HepG2 (cell line): Measurements from ENCODE around the gene GLB1L3. TPM values are rescaled to one million over a fixed set of nuclear protein-coding genes. Genes with fewer than 3 reads are reported as not detected.

ENCODE experiments used
- ATAC-seq: fragments of 200-7000 bp; cut with Tn5 transposase; 3 replicates; pipeline ENCODE4 v1.9.1; 2020; ENCODE audit warnings: mild to moderate bottlenecking, moderate library complexity
- BruUV-seq: library from RNA; stranded (reverse); fragments of 400-500 nt; replicated peaks from 2 replicates; lab custom pipeline; 2021; lab: Mats Ljungman, UMichigan
- CTCF ChIA-PET: fragments of 300-600 bp; formaldehyde crosslinking; extraction: SDS; loops from one replicate; lab custom pipeline; 2021; ENCODE audit warnings: low total read pairs, inconsistent platforms, low intra/inter-chr PET ratio; lab: Yijun Ruan, JAX
- POLR2A ChIA-PET: fragments of 350-600 bp; sonication (Branson Sonifier 250); formaldehyde crosslinking; loops from one replicate; lab custom pipeline; 2020; ENCODE audit warnings: antibody characterized with exemption, inconsistent platforms; lab: Yijun Ruan, JAX
- DNase-seq: peaks from one replicate; pipeline ENCODE4 v3.0.0-alpha.2; 2015; ENCODE audit warnings: low spot score
- FAIRE-seq: peaks from 3 replicates; lab custom pipeline; 2011; peaks lifted over from hg19 to GRCh38; lab: Jason Lieb, UNC
- H2AFZ ChIP-seq: one replicate; pipeline ENCODE4 v1.6.1; 2011; ENCODE audit warnings: low read length, inconsistent platforms
- H3K27ac ChIP-seq: fragments of 300-600 bp; 3 replicates; pipeline ENCODE4 v1.8.0; 2011; ENCODE audit warnings: mixed run types, mild to moderate bottlenecking, mixed read lengths, low read length, inconsistent platforms; ENCODE audit not compliant: insufficient read depth; ENCODE audit errors: extremely low read length
- H3K27me3 ChIP-seq, 2 experiments: fragments of 200-600 bp in 1 of 2; 2 replicates in 1 of 2; 3 replicates in 1 of 2; pipeline versions ENCODE4 v1.6.0 to v1.8.0; 2011; ENCODE audit warnings: low read length in 2 of 2, mild to moderate bottlenecking in 2 of 2, moderate library complexity in 2 of 2, inconsistent platforms in 1 of 2; ENCODE audit not compliant: insufficient read depth in 2 of 2, control insufficient read depth in 1 of 2
- H3K36me3 ChIP-seq, 2 experiments: fragments of 200-600 bp in 1 of 2; replicated peaks in 1 of 2; 2 replicates in 1 of 2; 3 replicates in 1 of 2; pipeline versions ENCODE4 v1.5.1 to v1.8.0; 2011; ENCODE audit warnings: low read length in 2 of 2, inconsistent platforms in 1 of 2; ENCODE audit not compliant: insufficient read depth in 2 of 2, control insufficient read depth in 1 of 2
- H3K4me1 ChIP-seq: 2 replicates; pipeline ENCODE4 v1.5.1; 2012; ENCODE audit warnings: low read length, inconsistent platforms; ENCODE audit not compliant: insufficient read depth
- H3K4me2 ChIP-seq: 2 replicates; pipeline ENCODE4 v1.6.0; 2011; ENCODE audit warnings: low read depth, low read length, inconsistent platforms
- H3K4me3 ChIP-seq, 3 experiments: fragments of 200-600 bp in 1 of 3; sonication (generic), shearing (Covaris generic) in 1 of 3; replicated peaks in 1 of 3; 2 replicates each; pipeline ENCODE4 v1.5.1; 2011 to 2016; ENCODE audit warnings: low read length in 3 of 3, inconsistent platforms in 2 of 3, low read depth in 2 of 3, mild to moderate bottlenecking in 2 of 3, control low read depth in 1 of 3, mixed read lengths in 1 of 3; ENCODE audit not compliant: insufficient read depth in 1 of 3
- H3K79me2 ChIP-seq: one replicate; pipeline ENCODE4 v1.6.1; 2011; ENCODE audit warnings: low read length, inconsistent platforms; ENCODE audit not compliant: insufficient read depth
- H3K9ac ChIP-seq: 2 replicates; pipeline ENCODE4 v1.6.0; 2011; ENCODE audit warnings: mild to moderate bottlenecking, low read depth, low read length, inconsistent platforms; ENCODE audit not compliant: insufficient read depth
- H3K9me3 ChIP-seq: 2 replicates; pipeline ENCODE4 v1.5.1; 2012; ENCODE audit warnings: mild to moderate bottlenecking, low read length
- H4K20me1 ChIP-seq: 2 replicates; pipeline ENCODE4 v1.6.0; 2011; ENCODE audit warnings: inconsistent platforms, mild to moderate bottlenecking, low read length, moderate library complexity; ENCODE audit not compliant: insufficient read depth
- ATF5 ChIP-seq: sonication (generic); formaldehyde crosslinking; IDR thresholded peaks from 2 replicates; pipeline ENCODE4 v1.4.0; 2020; ENCODE audit warnings: mild to moderate bottlenecking, low read depth, missing genetic modification reagents
- CHD4 ChIP-seq: fragments of 200-600 bp; sonication (generic); IDR thresholded peaks from 2 replicates; pipeline ENCODE4 v1.7.0; 2017; ENCODE audit warnings: mild to moderate bottlenecking, low read length, borderline replicate concordance
- FOXP4 ChIP-seq: sonication (generic); formaldehyde crosslinking; IDR thresholded peaks from 2 replicates; pipeline ENCODE4 v1.4.0; 2020; ENCODE audit warnings: missing genetic modification reagents
- GLMP ChIP-seq: sonication (generic); formaldehyde crosslinking; IDR thresholded peaks from 2 replicates; pipeline ENCODE4 v1.9.0; 2021; ENCODE audit warnings: missing genetic modification reagents, mild to moderate bottlenecking, borderline replicate concordance
- KLF11 ChIP-seq: IDR thresholded peaks from 2 replicates; pipeline ENCODE4 v1.6.1; 2016; ENCODE audit warnings: missing compliant biosample characterization
- KLF13 ChIP-seq: sonication (generic); formaldehyde crosslinking; IDR thresholded peaks from 2 replicates; pipeline ENCODE4 v1.4.0; 2020; ENCODE audit warnings: mild to moderate bottlenecking, missing genetic modification reagents
- KLF16 ChIP-seq, 2 experiments: sonication (generic) in 1 of 2; formaldehyde crosslinking in 1 of 2; IDR thresholded peaks; 2 replicates each; pipeline versions ENCODE4 v1.6.1 to v1.8.0; 2016 to 2023; ENCODE audit warnings: missing genetic modification reagents in 2 of 2, missing compliant biosample characterization in 1 of 2
- KLF9 ChIP-seq: IDR thresholded peaks from 2 replicates; pipeline ENCODE4 v1.6.1; 2016; ENCODE audit warnings: low read depth
- KMT2B ChIP-seq: IDR thresholded peaks from 2 replicates; pipeline ENCODE4 v1.6.1; 2016; ENCODE audit warnings: missing genetic modification reagents, missing compliant biosample characterization
- MED8 ChIP-seq: sonication (generic); formaldehyde crosslinking; IDR thresholded peaks from 2 replicates; pipeline ENCODE4 v1.8.1; 2023; ENCODE audit warnings: mild to moderate bottlenecking, missing genetic modification reagents; ENCODE audit not compliant: insufficient replicate concordance
- NR0B2 ChIP-seq: sonication (generic); formaldehyde crosslinking; IDR thresholded peaks from 2 replicates; pipeline ENCODE4 v1.4.0; 2020; ENCODE audit warnings: mild to moderate bottlenecking, missing genetic modification reagents
- TARDBP ChIP-seq: sonication (generic); formaldehyde crosslinking; IDR thresholded peaks from 2 replicates; pipeline ENCODE4 v1.8.0; 2022; ENCODE audit warnings: mild to moderate bottlenecking, missing genetic modification reagents
- ZMYM4 ChIP-seq: sonication (generic); formaldehyde crosslinking; IDR thresholded peaks from 2 replicates; pipeline ENCODE4 v1.8.1; 2023; ENCODE audit warnings: mild to moderate bottlenecking, missing genetic modification reagents
- ZNF460 ChIP-seq: sonication (generic); formaldehyde crosslinking; IDR thresholded peaks from 2 replicates; pipeline ENCODE4 v1.5.1; 2020; ENCODE audit warnings: missing genetic modification reagents, mild to moderate bottlenecking, borderline replicate concordance
- ZNF510 ChIP-seq: sonication (generic); formaldehyde crosslinking; IDR thresholded peaks from 2 replicates; pipeline ENCODE4 v1.4.0; 2020; ENCODE audit warnings: low read depth, mild to moderate bottlenecking, missing genetic modification reagents
- WGBS: methylation state at CpG from one replicate; pipeline ENCODE4 v1.1.6; 2017; ENCODE audit warnings: low lambda C conversion rate; 5-methylcytosine and 5-hydroxymethylcytosine counted together
- in situ Hi-C: cut with HindIII; loops from 2 replicates; pipeline ENCODE4 v1.10.0; 2017; ENCODE audit warnings: low pct_unique_long_range_greater_than_20kb; ENCODE audit not compliant: extremely low pct_ligation_motif_present
- intact Hi-C: fragments of 100-400 bp; cut with micrococcal nuclease; formaldehyde crosslinking; loops from one replicate; pipeline ENCODE4 v1.10.0; 2022; ENCODE audit not compliant: unreplicated experiment
- polyA plus RNA-seq, 8 experiments: library from polyadenylated mRNA; depleted of rRNA in 3 of 8; stranded (reverse) in 7 of 8; unstranded in 1 of 8; fragments of >200 nt; fragmentation: Illumina TruSeq in 4 of 8; extraction: Trizol in 4 of 8; gene quantifications; 2 replicates each; pipeline versions ENCODE4 v1.2.1 to v1.2.3, GENCODE V29; 2011 to 2016; ENCODE audit warnings: low read depth in 4 of 8, missing spikeins in 1 of 8, mixed read lengths in 1 of 8; ENCODE audit not compliant: insufficient read depth in 1 of 8
- total RNA-seq, 5 experiments: library from RNA; depleted of rRNA; stranded (reverse); fragments of >200 nt; fragmentation: Illumina TruSeq; extraction: Trizol; gene quantifications; 2 replicates each; pipeline ENCODE4 v1.2.3, GENCODE V29; 2016; ENCODE audit warnings: low read depth in 1 of 5
- TF ChIP-seq, protein P1 (sequence below): sonication (generic); formaldehyde crosslinking; IDR thresholded peaks from 2 replicates; pipeline ENCODE4 v1.9.0; 2021; ENCODE audit warnings: missing genetic modification reagents, borderline replicate concordance

Gene GLB1L3
- total and polyA plus RNA-seq, 2 of the 13 experiments (the other 11 are each of a cell fraction or from before 2014, with no cell fraction given): not detected

GRCh38 chr11:134333312-134333711 is 57.1 kb downstream of the GLB1L3 start (continued):
- no peak for TF ChIP-seq ZMYM4
- TF ChIP-seq KMT2B: no peak
- TF ChIP-seq GLMP (CRISPR knock-in tag): no peak
- TF ChIP-seq NR0B2: no peak
- TF ChIP-seq KLF9 (CRISPR knock-in tag): no peak
- no peak for TF ChIP-seq ZNF460 (CRISPR knock-in tag)
- no peak for TF ChIP-seq KLF16 (CRISPR knock-in tag; IDR thresholded peaks at IDR 0.05)
- TF ChIP-seq, protein P1, sequence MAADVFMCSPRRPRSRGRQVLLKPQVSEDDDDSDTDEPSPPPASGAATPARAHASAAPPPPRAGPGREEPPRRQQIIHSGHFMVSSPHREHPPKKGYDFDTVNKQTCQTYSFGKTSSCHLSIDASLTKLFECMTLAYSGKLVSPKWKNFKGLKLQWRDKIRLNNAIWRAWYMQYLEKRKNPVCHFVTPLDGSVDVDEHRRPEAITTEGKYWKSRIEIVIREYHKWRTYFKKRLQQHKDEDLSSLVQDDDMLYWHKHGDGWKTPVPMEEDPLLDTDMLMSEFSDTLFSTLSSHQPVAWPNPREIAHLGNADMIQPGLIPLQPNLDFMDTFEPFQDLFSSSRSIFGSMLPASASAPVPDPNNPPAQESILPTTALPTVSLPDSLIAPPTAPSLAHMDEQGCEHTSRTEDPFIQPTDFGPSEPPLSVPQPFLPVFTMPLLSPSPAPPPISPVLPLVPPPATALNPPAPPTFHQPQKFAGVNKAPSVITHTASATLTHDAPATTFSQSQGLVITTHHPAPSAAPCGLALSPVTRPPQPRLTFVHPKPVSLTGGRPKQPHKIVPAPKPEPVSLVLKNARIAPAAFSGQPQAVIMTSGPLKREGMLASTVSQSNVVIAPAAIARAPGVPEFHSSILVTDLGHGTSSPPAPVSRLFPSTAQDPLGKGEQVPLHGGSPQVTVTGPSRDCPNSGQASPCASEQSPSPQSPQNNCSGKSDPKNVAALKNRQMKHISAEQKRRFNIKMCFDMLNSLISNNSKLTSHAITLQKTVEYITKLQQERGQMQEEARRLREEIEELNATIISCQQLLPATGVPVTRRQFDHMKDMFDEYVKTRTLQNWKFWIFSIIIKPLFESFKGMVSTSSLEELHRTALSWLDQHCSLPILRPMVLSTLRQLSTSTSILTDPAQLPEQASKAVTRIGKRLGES (CRISPR knock-in tag): no peak

GRCh38 chr11:134333946-134334345 is 57.8 kb downstream of the GLB1L3 start:
- WGBS: 13% methylated on average over 2 of the region's 3 CpGs
- DNase-seq: no peak
- FAIRE-seq: no peak
- intact Hi-C loops (no loop called here), in situ Hi-C loops (no loop called here)
- peaks cover 16% of the 10 kb centered on the region for H3K4me1 ChIP-seq
- BruUV-seq: no TSS peak
- H3K36me3 ChIP-seq: no peaks in the 10 kb centered on the region
- no peak overlapping the region for H3K27ac ChIP-seq
- no peak overlapping the region for H2AFZ ChIP-seq
- no peak for ATAC-seq
- peaks cover 0 to 17% of the 10 kb centered on the region in 2 experiments for H3K27me3 ChIP-seq
- no peak overlapping the region for H3K4me3 ChIP-seq
- TF ChIP-seq ZNF510 (no peak), FOXP4 (no peak), MED8 (CRISPR knock-in tag) (no peak), TARDBP (CRISPR knock-in tag) (no peak), KLF13 (CRISPR knock-in tag) (no peak), ATF5 (no peak), CHD4 (no peak), KLF11 (no peak)
- H3K9me3 ChIP-seq: no peaks in the 10 kb centered on the region
- ChIA-PET CTCF (no interaction called here), POLR2A (no interaction called here)
- no peaks in the 10 kb centered on the region for H3K79me2 ChIP-seq
- H4K20me1 ChIP-seq: 0 out of 2 replicates have a peak, but pooled peaks cover 3% of the 10 kb centered on the region
- no peak overlapping the region for H3K9ac ChIP-seq
- no peak overlapping the region for H3K4me2 ChIP-seq
